HG03025 (cell line): Measurements from ENCODE around the gene MLPH.

Experiments used
- ATAC-seq: cut with Tn5 transposase; IDR thresholded peaks from one replicate; pipeline ENCODE4 v1.9.1; 2021; ENCODE audit warnings: mild to moderate bottlenecking, moderate library complexity; ENCODE audit not compliant: unreplicated experiment, low FRiP score

The MLPH gene, protein sequence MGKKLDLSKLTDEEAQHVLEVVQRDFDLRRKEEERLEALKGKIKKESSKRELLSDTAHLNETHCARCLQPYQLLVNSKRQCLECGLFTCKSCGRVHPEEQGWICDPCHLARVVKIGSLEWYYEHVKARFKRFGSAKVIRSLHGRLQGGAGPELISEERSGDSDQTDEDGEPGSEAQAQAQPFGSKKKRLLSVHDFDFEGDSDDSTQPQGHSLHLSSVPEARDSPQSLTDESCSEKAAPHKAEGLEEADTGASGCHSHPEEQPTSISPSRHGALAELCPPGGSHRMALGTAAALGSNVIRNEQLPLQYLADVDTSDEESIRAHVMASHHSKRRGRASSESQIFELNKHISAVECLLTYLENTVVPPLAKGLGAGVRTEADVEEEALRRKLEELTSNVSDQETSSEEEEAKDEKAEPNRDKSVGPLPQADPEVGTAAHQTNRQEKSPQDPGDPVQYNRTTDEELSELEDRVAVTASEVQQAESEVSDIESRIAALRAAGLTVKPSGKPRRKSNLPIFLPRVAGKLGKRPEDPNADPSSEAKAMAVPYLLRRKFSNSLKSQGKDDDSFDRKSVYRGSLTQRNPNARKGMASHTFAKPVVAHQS

DNA sequence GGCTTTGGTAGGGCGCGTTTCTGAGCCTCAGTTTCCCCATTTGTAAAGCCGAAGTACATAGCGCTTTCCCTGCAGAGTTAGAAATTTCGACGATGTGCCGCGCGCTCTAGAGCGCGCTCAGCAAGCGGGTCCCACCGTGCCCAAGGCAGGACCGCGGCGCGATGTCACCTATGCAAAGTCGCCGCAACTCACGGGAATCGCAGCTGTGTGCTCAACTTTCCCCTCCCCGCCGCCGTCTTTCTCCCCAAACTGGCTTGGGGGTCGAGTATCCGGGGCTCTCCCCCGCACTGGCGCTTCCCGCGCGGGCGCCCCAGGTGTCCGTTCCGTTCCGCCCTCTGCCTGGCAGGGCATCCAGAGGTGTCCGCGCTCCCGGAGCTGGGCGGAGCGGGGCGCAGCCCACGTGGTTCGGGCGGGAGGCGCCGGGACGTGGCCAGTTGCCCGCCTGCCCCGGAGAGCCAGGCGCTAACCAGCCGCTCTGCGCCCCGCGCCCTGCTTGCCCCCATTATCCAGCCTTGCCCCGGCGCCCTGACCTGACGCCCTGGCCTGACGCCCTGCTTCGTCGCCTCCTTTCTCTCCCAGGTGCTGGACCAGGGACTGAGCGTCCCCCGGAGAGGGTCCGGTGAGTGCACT lies at the start of gene MLPH:
TSS of gene MLPH (plus strand) at position 433 of the 630 bp plus-strand sequence. CDS start 6,176 bp downstream, outside the sequence.
- no peak for ATAC-seq

DNA sequence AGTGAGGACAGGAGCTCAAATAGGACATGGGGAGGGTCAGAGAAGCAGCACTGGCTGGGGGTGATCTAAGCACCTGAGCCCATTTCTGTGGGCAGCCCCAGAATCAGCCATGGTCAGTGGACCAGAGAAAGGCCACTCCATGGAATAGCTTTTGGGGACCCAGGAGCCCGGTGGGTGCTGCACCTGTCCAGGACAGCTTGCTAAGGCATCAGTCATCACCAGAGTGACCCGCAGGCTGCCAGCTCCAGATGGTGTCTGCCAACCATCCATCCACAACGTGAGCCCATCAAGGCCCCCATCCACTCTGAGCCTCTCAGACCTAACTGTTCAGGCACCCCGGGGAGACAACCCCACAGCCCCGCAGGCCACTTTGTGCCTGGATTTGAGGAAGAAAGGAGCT lies 49.5 kb upstream of the MLPH start:
- no peak for ATAC-seq

DNA sequence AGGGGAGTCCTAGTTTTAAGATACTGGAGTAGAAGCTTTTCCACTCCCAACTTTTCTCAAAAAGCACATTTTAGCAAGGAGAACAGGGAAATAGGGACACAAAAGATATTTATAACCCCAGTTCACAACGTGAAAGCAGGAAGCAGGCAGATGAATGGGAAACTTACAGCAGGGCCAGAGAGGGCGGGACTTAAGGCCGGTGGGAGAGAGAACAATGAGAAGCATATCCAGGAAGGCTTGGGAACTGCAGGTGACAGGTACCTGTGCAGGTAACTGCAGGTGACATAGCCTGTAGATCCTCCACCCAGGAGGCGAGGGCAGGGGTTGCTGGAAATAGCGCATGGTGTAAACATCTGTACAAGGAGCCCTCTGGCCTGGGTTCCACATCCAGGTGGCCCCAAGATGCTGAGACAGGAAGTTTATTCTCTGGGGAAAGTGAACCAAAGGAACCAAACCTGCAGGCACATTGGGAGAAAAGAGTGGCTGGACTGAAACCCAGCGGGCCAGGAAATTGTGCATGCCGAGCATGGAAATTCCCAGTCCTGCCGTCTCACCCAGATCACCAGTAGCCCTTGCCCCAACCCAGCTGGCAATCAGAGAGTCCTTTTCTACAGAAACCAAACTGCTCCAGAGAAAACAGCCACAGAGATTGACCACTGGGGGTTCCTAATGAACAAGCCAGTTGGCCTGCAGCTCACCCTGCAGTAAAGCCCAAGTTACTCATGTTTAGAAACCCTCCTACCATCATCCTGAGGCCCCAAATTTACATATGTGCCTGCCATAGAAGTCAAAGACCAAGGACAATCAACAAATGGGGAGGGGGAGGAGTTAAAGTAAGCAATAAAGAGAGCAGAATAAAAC lies 48.7 kb upstream of the MLPH start:
- ATAC-seq, result no peak

DNA sequence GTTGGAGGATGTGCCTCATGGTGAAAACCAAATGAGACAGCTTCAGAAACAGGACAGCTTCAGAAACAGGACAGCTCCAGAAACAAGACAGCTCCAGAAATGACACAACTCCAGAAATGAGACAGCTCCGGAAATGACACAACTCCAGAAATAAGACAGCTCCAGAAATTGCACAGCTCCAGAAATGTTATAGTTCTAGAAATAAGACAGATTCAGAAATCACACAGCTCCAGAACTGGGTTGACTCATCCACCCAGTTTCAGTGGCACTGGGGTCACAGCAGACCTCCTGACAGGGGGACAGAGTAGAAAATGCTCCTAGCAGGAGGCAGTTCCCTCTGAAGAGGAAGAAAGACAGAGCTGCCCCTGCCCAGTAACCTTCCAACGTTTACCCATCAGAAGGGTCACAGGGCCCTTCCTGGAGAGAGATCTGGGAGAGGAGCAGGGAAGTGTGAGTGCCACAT lies 46.2 kb upstream of the MLPH start:
- no peak for ATAC-seq

DNA sequence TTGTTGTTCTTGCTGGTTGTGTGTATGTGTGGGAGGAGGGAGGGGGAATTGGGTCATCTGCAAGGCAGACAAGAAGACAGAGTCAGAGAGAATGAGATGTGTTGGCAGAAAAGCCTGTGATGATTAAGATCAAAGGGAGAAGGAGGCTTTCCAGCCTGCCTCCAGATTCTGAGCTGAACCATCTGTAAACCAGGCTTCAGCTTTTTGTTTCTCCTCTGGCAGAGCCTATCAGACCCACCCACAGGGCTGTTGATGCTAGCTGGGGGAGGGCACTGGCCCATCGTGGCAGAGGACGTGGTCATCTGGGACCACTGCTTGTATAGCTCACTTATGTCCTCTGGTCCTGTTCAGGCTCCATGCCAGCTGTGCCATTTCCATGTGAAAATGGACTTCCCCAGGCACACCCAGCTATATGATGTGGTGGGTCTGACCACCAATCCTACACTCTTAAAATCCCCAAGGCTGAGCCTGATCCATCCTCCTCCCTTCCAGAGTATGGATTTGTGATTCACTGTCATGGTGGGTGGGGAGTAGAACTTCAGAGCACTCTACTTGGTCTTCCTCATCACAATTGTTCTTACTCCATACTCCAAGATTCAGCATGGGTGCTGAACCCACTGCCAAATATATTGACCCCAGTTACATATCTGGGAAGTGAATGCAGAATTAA lies 45.3 kb upstream of the MLPH start:
- no peak for ATAC-seq

DNA sequence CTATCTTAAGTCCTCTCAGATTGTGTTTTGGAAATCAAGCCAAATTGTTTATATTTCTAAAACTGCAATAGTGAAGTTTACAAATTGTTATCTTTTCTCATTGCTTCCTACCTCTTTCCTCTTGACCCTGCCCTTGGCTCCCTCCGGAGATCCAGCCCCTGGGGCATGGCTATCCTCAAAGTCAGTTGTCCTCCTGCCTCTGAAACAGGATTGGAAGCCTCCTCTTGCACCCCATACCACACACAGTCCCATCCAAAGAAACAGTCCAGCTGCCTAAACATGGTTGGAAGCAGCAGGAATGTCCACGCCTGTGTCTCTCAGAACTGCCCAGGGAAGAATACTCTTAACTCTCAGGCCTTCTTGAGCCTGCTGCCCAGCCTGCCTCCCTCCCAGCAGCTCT lies 43.0 kb upstream of the MLPH start:
- ATAC-seq, result no peak

DNA sequence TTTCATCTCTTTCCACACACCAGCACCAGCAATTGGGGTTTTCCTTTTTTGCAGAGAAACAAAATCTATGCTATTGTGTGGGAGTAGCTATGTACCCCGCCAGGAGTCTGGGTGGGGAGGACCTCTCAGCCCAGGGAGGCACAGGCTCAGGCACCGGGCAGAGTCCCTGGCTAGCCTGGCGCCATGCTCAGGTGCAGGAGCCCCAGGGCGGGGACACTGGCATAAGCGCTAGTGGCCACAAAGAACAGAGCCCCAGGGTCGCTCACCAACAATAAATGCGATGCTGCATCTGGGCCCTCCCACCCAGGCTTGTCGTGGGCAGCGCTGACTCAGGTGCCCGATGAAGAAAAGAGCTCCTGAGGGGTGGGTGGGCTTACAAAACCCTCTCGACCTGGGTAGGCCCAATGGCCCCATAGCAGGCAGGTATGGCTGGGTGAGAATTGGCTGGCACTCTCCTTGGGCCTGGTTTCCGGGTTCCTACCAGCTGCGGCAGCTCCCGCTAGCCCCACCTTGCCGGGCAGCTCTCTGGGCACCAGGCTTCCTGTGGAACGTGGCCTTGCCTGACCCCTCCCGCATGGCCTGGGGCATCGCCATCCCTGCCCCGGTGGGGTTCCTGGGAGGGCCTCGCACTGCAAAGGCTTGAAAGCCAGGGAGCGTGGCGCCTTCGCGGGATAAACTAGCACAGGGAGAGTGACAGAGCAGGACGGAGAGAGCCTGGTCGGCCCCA lies 41.3 kb upstream of the MLPH start:
- ATAC-seq, result no peak

DNA sequence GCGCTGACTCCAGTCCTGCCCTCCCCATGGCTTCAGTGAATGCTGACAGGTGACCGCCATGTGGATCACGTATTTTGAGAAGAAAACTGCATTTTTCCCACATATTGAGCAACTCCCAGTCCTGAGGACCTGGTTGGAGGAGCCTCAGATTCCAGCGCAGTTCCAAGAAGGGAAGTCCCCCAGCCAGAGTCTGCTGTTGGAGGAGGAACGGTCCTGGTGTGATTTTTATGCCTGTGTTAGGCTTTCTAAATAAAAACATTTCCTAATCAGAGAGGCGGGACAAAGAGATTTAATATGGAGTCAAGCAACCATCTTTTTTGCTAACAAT lies 40.7 kb upstream of the MLPH start:
- ATAC-seq, result no peak

DNA sequence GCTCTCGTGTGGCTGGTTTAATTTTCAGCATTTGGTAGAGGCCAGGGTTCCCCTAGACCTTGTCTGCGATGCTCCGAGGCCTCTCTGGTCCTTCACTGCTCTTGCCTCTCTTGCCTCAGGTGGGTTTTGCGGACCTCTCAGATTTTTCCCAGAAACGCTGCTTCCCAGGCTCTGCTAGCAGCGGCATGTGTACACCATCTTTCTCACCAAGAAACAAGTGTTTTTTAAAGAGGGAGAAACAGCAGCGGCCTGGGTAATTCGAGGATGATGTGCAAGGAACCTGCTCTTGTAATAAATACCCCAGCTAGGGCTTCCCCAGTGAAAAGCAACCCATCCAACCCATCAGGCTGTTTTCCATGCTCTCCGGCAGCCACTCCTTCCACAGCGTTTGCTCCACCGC lies 39.6 kb upstream of the MLPH start:
- no peak for ATAC-seq

DNA sequence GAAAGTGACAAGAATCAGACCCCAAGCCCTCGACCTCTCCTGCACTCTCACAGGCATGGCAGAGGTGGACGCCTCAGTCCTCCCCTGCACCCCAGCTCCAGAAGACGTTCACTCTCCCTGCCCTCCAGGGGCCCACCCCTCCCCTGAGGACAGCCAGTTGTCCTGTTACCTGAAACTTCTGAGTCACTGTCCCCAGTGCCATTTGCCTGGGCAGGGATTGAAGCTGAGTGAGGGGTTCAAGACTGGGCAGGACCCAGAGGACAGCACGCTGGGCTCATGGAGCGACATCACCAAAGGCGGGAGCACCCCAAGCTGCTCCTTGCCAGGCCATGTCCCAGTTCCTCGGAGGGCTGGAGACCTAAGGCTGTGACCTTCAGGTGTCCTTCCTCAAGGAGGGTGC lies 38.9 kb upstream of the MLPH start:
- no peak for ATAC-seq

DNA sequence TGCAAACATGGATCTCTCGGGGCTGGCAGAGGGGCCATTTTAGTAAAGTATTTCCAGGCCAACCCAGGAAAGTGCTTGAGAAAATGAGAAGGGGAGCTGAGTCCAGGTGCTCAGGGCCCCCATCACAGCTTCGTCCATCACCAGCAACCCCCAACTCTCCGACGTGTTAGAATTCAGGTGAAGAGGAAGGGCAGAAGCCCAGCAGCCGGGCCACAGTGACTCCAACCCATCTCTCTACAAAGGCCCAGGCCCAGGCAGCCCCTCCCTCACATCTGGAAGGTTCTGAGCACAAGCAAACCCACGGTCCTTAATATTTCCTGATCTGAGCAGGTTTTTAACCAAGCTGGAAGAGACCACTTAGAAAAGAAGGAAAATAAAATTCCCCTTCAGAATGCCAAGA lies 38.4 kb upstream of the MLPH start:
- no peak for ATAC-seq

DNA sequence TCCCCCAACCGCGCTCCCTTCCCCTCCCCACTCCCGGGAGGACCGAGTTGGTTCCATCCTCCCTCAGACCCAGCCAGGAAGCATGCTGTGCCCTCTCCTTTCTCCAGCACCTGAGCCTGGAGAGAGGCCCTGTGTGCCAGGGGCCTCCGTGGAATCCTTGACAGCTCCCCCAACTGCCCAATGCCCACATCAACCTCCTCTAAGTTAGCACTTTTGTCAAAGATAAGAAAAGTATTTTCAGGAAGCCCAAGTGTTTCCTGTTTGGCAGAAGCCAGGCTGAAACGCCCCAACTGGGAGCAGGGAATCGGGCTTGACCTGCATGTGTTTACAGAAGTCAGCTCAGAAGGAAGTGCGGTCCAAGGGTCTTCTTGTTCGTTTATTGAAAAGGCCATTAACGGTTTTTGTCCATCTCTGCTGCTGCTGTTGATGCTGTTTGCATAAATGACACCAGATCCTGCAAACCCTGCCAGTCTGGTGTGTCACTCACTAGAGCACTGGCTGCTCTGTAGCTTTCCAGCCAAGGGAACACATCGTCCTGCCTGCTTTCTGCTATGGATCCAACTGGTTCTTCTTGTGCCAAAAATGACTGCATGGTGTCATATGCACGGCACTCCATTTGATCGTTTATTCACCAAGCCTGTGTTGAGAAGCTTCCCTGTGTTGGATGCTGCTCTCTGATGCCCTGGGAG lies 37.7 kb upstream of the MLPH start:
- ATAC-seq, result no peak

DNA sequence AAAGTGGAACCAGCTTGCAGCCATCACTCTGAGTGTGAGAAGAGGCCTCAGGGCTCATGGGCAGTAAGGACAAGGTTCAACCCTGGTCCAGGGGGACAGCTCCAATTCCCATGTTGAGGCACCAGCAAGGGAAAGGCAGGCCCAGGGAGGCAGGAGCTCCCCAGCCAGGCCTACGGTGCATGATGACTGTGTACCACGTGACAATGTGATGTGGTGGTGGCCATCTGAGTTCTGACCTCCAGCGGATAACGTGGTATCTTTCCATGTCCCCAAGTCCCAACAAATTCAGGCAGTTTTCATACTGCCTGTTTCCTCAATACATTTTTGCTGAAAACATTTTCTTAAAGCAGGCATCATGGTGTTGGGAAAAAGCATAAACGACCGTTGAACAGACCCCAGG lies 36.9 kb upstream of the MLPH start:
- ATAC-seq, result no peak

DNA sequence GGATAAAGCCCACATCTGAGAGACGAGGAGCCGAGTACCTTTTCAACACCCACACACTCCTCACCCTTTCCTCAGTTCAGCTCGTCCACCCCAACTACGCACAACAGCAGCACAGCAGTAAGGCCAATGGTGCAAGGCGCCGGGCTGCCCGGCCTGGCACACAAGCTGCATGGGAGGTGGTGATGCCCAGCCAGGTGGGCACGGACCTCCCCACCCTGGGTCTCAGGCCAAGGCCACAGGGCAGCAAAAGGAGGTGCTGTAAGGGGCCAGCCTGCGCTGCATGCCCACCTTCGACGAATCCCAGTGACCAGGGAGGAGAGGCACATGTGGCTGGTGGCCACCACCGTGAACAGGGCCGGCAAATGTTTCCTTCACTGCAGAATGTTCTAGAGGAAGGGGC lies 36.5 kb upstream of the MLPH start:
- ATAC-seq, result no peak

DNA sequence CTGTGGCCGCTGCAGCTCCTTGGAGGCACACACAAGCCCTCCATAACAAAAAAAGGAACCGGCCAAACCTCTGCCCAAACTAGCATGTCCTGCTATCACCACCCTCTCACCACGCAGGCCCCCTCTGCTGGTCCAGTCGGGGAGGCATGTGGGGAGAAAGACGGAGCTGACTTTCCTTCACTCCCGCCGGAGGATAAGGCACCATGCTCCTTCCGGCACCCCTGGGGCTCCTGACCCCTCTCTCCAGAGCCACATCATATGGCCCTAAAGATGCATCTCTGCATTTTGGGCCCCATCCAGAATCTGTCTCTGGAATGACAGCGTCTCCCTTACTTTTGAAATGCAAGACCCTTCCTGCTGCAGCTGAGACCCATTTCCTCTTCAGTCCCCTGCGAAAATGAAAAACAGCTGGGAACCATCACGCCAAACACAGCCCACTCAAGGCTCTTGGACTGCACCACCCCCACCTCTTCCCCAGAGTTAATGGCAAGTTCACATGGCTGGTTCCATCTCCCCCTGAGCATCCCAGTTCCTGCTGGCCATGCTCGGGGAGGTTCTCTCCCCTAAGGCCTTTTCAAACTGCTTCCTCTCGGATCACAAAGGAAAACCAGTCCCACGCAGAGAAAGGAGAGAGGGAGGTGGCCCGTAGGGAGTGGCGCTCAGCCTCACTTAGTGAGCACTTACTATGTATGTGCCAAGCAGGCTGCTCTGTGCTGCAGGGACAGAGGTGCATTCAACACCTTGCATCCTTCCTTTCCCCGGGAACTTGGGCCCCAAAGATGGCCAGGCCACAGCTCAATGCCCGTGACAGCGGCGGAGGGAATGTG lies 35.2 kb upstream of the MLPH start:
- ATAC-seq, result no peak

DNA sequence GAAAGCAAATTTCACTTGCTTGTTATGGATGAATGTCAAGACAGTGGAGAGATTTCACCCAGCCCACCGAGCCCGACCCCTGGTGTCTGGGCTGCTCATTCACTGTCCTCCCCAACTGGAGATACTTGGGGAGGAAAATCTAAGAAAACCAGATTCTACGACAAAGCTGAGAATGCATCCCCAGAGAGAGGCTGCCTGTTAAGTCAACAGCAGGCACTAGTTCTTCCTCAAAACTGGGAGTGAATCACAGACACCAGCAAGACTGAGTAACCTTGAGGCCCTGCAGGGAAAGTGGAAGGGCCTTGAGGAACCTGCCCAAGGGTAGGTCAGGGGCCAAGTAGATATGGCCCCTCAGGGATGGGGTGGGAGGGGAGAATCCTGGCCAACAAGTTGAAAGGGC lies 34.2 kb upstream of the MLPH start:
- ATAC-seq, result no peak

DNA sequence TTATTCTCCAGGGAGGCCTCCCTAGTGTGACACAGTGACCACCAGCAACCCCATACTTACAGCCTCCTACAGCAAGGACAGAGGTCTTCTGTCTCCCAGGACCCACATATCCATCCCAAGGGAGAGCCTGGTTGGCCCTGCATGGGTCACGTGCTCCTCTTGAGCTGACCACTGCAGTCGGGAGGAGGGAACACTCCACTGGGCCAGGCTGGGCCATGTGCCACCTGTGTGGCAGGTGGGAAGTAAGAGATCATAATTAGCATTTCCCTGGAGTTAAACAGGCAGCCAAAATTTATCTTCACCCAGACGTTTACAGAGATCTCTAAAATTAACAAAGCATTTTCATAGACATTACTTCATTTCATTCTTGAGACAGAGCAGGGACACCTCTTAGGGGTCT lies 33.4 kb upstream of the MLPH start:
- no peak for ATAC-seq

DNA sequence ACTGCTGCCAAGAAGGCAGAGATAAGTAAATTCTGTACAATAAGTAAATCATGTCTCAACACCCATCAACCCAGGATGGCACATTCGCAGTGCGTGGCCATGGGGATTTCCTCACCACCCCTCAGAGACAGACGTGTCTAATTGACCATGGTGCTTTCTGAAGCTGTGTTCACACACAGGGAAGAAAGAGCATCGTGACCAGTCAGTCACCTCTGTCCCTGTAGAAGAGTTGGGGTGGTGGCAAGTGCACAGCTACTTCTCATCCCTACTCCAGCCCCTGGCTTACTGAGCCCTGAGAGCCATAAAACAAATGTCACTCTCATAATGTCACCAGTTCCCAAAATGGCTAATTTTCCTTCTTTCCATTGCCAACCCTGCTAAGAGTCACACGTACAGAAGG lies 31.3 kb upstream of the MLPH start:
- ATAC-seq, result no peak
